HepG2 (cell line): Measurements from ENCODE around the gene RDH13. TPM values are rescaled to one million over a fixed set of nuclear protein-coding genes. Genes with fewer than 3 reads are reported as not detected.

ENCODE experiments used
- BCL3 ChIP-seq: sonication (generic); formaldehyde crosslinking; IDR thresholded peaks from 2 replicates; pipeline ENCODE4 v1.5.1; 2020; ENCODE audit warnings: mild to moderate bottlenecking, missing genetic modification reagents, moderate library complexity
- CBX2 ChIP-seq, 2 experiments: fragments of 200-600 bp in 1 of 2; sonication (generic); formaldehyde crosslinking in 1 of 2; IDR thresholded peaks; 2 replicates each; pipeline versions ENCODE4 v1.7.0 to v1.8.1; 2018 to 2022; ENCODE audit warnings: low read depth in 2 of 2, low read length in 1 of 2, mild to moderate bottlenecking in 1 of 2, missing genetic modification reagents in 1 of 2
- CEBPB ChIP-seq: IDR thresholded peaks from 2 replicates; pipeline ENCODE4 v1.6.1; 2011; ENCODE audit warnings: low read depth, low read length, improper control_type of control experiment, borderline replicate concordance
- ELF1 ChIP-seq: sonication (generic); formaldehyde crosslinking; IDR thresholded peaks from 2 replicates; pipeline ENCODE4 v1.4.0; 2020; ENCODE audit warnings: missing genetic modification reagents
- ELF4 ChIP-seq: sonication (generic); formaldehyde crosslinking; IDR thresholded peaks from 2 replicates; pipeline ENCODE4 v1.5.0; 2020; ENCODE audit warnings: missing genetic modification reagents, mild to moderate bottlenecking, moderate library complexity, borderline replicate concordance
- HNF1B ChIP-seq: sonication (generic); formaldehyde crosslinking; IDR thresholded peaks from 2 replicates; pipeline ENCODE4 v1.5.1; 2020; ENCODE audit warnings: mild to moderate bottlenecking, moderate library complexity, missing genetic modification reagents
- KIAA2018 ChIP-seq: sonication (generic); formaldehyde crosslinking; IDR thresholded peaks from 2 replicates; pipeline ENCODE4 v1.5.0; 2020; ENCODE audit warnings: mild to moderate bottlenecking, missing genetic modification reagents, borderline replicate concordance
- KLF12 ChIP-seq: sonication (generic); formaldehyde crosslinking; IDR thresholded peaks from 2 replicates; pipeline ENCODE4 v1.4.0; 2020; ENCODE audit warnings: missing genetic modification reagents, borderline replicate concordance
- MTA1 ChIP-seq: sonication (generic); formaldehyde crosslinking; IDR thresholded peaks from 2 replicates; pipeline ENCODE4 v1.4.0; 2020; ENCODE audit warnings: missing genetic modification reagents, mild to moderate bottlenecking, borderline replicate concordance
- MYNN ChIP-seq: sonication (generic); formaldehyde crosslinking; IDR thresholded peaks from 2 replicates; pipeline ENCODE4 v1.4.0; 2020; ENCODE audit warnings: mild to moderate bottlenecking, low read depth, missing genetic modification reagents
- PHF5A ChIP-seq: IDR thresholded peaks from one replicate; pipeline ENCODE4 v1.6.1; 2018; ENCODE audit warnings: low read depth, missing genetic modification reagents; ENCODE audit not compliant: unreplicated experiment
- RAD21 ChIP-seq: fragments of 450-650 bp; formaldehyde crosslinking; IDR thresholded peaks from 2 replicates; pipeline ENCODE4 v1.5.0; 2020; ENCODE audit warnings: mild to moderate bottlenecking
- SP1 ChIP-seq, 2 experiments: fragments of 450-650 bp in 1 of 2; sonication (generic) in 1 of 2; formaldehyde crosslinking in 1 of 2; IDR thresholded peaks; 2 replicates each; pipeline versions ENCODE4 v1.4.0 to v1.6.1; 2016 to 2020; ENCODE audit warnings: missing genetic modification reagents in 1 of 2
- SP140L ChIP-seq: sonication (generic); formaldehyde crosslinking; IDR thresholded peaks from 2 replicates; pipeline ENCODE4 v1.4.0; 2020; ENCODE audit warnings: missing genetic modification reagents, borderline replicate concordance
- XRCC5 ChIP-seq: fragments of 200-400 bp; formaldehyde crosslinking; optimal IDR thresholded peaks from 2 replicates; pipeline ENCODE3; 2017; ENCODE audit warnings: mild to moderate bottlenecking, low read length
- ZNF441 ChIP-seq: sonication (generic); formaldehyde crosslinking; IDR thresholded peaks from 2 replicates; pipeline ENCODE4 v1.7.0; 2021; ENCODE audit warnings: missing genetic modification reagents, borderline replicate concordance
- ZNF883 ChIP-seq: sonication (generic); formaldehyde crosslinking; IDR thresholded peaks from 2 replicates; pipeline ENCODE4 v1.5.1; 2020; ENCODE audit warnings: mild to moderate bottlenecking, missing genetic modification reagents; ENCODE audit errors: not compliant biosample characterization
- polyA plus RNA-seq, 8 experiments: library from polyadenylated mRNA; depleted of rRNA in 3 of 8; stranded (reverse) in 7 of 8; unstranded in 1 of 8; fragments of >200 nt; fragmentation: Illumina TruSeq in 4 of 8; extraction: Trizol in 4 of 8; gene quantifications; 2 replicates each; pipeline versions ENCODE4 v1.2.1 to v1.2.3, GENCODE V29; 2011 to 2016; ENCODE audit warnings: low read depth in 4 of 8, missing spikeins in 1 of 8, mixed read lengths in 1 of 8; ENCODE audit not compliant: insufficient read depth in 1 of 8
- total RNA-seq, 5 experiments: library from RNA; depleted of rRNA; stranded (reverse); fragments of >200 nt; fragmentation: Illumina TruSeq; extraction: Trizol; gene quantifications; 2 replicates each; pipeline ENCODE4 v1.2.3, GENCODE V29; 2016; ENCODE audit warnings: low read depth in 1 of 5

Gene RDH13
- total and polyA plus RNA-seq, 2 of the 13 experiments (the other 11 are each of a cell fraction or from before 2014, with no cell fraction given), result 13.4 to 21.5 TPM

- no peak; the same call in 1 of the 2 replicates for TF ChIP-seq ZNF441 (CRISPR knock-in tag)
- no peak; the same call in 1 of the 2 replicates for TF ChIP-seq MTA1 (CRISPR knock-in tag)
- no peak for TF ChIP-seq ELF1 (CRISPR knock-in tag)
- 0 out of 2 replicates have a peak, but pooled peaks have one; percentile 35 for TF ChIP-seq KLF12 (CRISPR knock-in tag)
- no peak for TF ChIP-seq PHF5A (CRISPR knock-in tag)
- no peak for TF ChIP-seq ELF4 (CRISPR knock-in tag)
- no peak for TF ChIP-seq XRCC5
- no peak for TF ChIP-seq KIAA2018
- no peak for TF ChIP-seq BCL3
- no peak for TF ChIP-seq SP1 (IDR thresholded peaks at IDR 0.05)
- peak; percentile 44 for TF ChIP-seq SP1 (CRISPR knock-in tag; IDR thresholded peaks at IDR 0.05)
- TF ChIP-seq MYNN (CRISPR knock-in tag), result no peak
- TF ChIP-seq CBX2 (IDR thresholded peaks at IDR 0.05; ENCODE audit: low read depth, low read length), result no peak
- TF ChIP-seq CBX2 (CRISPR knock-in tag; IDR thresholded peaks at IDR 0.05; ENCODE audit: low read depth), result no peak
- TF ChIP-seq CEBPB, result no peak
- peak; percentile 55; the same call in 1 of the 2 replicates for TF ChIP-seq HNF1B (CRISPR knock-in tag)
- no peak for TF ChIP-seq SP140L (CRISPR knock-in tag)
- no peak for TF ChIP-seq ZNF883 (CRISPR knock-in tag)
- TF ChIP-seq RAD21 (CRISPR knock-in tag), result 0 out of 2 replicates have a peak, but pooled peaks have one; percentile 12
Observed at GRCh38 chr19:55080968-55081769, 18.2 kb upstream of the RDH13 start (continued).
